GM18519 (cell line): ENCODE data around the gene BICD2.

Experiments
- ATAC-seq: cut with Tn5 transposase; IDR thresholded peaks from one replicate; pipeline ENCODE4 v1.9.1; 2021; ENCODE audit warnings: mild to moderate bottlenecking, moderate library complexity; ENCODE audit not compliant: unreplicated experiment, low FRiP score

Gene BICD2

DNA sequence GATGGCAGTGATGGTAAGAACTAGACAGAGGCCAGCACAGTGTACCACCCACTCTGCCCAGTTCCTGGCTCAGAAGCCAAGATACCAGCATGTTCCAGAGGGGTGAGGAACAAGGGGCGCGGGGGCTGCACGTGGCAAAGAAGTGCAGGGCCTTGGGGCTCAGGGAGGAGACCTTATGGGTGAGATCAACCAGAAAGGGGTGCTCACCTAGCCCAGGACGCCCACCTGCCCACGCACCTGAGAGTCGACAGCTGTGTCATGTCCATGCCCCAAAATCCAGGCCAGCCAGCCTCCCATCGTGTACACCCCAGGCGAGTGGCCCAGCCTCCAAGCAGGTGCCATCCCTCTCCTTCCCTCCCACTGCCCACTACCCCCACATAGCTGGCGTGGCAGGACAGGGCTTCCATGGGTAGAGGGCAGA is 34.9 kb downstream of the BICD2 start:
- no peak for ATAC-seq

DNA sequence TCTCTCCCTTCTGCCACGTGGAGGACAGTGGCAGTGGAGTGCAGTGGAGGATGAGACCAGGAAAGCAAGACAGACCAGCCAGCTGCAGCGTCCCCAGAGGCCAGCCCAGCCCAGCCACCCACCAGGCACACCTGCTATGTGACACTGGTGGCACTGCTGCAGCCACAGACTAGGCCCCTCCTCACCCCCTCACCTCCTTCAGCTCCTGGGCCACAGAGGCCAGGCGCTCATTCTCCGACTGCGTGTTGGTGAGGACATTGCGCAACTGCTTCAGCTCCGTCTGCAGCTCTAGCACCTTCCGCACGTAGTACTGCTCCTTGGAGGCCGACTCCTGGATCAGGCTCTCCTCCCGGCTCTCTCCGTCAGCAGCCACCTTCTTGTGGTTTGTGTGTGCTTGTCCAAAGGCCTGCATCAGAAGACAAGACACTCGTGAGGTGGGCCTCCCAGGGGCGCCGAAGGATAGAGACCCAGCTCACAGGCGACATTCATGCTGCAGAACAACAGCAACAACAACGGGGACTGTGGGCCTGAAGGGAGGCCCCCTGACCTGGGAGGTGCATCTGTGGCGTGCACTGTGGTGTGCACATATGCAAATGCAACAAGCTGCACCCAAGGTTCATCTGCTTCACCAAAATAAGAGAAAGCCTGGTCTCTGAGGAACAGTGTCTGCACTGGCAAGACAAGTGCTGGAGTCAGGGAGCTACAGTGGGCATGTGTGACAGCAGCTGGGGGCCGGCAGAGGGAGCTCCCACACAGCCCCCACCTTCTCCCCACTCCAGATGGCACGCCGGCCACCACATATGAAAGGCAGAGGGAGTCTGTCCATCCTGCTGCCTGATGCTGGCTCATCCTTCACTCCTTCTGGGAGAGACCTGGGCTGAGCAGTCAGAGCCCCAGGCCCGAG is 35.5 kb downstream of the BICD2 start:
- ATAC-seq, result peak; percentile 51

GRCh38 chr9:92727716-92728700 is 36.6 kb downstream of the BICD2 start:
- no peak for ATAC-seq

DNA sequence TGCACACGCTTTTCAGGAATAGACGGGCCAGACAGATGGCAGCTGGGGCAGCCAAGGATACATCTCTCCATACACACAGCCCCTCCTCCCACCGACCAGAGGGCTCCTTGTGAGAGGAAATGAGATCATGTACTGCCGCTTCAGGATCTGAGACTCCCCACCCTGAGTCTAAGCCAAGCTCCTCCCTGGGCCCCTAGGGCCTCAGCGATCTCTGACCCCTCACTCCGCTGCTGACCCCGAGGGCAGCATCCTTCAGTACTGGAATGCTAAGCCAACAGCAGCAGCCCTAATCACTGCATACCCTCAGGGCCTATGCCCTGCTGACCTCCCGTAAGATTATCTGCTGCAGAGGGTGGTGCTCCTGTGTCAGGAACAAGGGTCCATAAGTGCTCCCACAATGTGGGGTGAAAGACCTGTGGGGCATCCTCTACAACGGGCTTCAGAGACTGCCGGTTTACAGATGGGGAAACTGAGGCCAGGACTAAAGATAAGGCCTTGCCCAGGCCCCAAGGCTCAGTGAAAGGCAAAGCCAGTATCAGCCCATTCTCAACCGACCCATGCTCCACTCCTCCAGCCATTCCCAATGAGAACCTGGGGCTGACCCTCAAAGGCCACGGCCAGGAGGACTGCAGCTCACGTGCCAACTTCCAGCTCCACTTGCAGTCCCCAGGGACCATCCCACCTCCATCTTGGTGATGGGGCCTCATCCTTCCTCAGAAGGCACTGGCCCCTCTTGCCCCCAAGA is 37.5 kb downstream of the BICD2 start:
- no peak for ATAC-seq

- no peak for ATAC-seq
Observed at GRCh38 chr9:92726348-92726747, 38.3 kb downstream of the BICD2 start.

DNA sequence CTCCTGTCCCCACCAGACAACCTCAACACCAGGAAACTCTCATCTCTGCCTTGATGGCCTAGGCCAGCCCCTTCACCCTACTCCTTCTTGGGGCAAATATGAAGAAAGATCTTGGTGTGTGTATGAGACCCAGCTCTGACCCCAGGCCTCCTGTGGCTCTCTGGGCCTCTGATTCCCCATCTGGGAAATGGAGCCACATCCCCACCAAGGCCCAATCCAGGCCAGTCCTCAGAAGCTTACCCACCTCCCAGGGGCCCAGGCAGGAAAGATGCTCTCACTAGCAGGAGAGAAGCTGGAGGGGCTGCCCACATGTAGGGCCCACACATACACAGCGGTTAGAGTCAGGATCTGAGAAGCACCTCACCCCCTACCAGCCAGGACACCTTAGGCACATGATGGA is 38.9 kb downstream of the BICD2 start:
- no peak for ATAC-seq

- no peak for ATAC-seq
Observed at GRCh38 chr9:92725266-92725545, 39.4 kb downstream of the BICD2 start.

GRCh38 chr9:92724528-92725265 is 39.9 kb downstream of the BICD2 start:
- ATAC-seq, result no peak

DNA sequence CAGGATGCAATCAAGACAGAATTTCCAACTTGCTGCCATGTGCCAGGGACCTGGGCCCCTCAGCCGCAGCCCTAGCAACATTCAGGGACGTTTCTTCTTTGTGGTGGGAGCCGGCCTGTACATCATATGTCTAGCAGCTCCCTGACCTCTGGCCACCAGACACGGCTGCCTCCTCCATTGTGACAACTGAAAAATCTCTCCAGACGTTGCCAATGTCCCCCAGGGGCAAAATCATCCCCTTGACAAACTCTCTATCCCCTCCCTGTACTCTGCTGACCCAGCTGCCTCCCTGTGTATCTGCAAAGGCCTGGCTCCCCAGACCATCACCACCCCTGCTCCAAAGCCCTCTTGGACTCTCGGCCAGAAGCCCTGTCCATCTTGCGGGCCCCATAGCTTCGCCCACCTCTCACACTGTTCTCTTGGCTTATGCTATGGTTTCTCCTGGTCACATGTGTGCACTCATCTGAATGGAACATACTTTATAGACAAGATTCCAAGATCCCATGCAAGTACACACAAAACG is 40.8 kb downstream of the BICD2 start:
- no peak for ATAC-seq

GRCh38 chr9:92723299-92723625 is 41.4 kb downstream of the BICD2 start:
- no peak for ATAC-seq

- no peak for ATAC-seq
Observed at GRCh38 chr9:92722386-92723298, 42.0 kb downstream of the BICD2 start.

DNA sequence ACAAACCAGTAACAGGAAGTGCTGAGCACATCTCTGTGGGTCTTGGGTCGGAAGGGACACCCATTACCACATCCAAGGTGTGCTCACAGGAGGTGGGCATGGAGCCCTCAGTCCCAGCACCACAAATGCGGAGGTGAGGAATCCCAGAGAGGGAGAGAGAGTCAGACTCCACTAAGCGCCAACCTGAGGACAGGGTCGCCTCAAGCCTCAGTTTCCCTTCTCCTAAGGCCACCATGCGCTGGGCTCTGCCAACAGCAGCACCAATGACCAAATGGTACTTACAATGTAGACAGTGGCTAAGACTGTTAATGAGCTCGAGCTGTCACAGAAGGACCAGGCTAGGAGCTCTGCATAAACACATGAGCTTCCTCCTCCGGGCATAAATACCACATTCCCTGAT is 43.1 kb downstream of the BICD2 start:
- ATAC-seq, result no peak

DNA sequence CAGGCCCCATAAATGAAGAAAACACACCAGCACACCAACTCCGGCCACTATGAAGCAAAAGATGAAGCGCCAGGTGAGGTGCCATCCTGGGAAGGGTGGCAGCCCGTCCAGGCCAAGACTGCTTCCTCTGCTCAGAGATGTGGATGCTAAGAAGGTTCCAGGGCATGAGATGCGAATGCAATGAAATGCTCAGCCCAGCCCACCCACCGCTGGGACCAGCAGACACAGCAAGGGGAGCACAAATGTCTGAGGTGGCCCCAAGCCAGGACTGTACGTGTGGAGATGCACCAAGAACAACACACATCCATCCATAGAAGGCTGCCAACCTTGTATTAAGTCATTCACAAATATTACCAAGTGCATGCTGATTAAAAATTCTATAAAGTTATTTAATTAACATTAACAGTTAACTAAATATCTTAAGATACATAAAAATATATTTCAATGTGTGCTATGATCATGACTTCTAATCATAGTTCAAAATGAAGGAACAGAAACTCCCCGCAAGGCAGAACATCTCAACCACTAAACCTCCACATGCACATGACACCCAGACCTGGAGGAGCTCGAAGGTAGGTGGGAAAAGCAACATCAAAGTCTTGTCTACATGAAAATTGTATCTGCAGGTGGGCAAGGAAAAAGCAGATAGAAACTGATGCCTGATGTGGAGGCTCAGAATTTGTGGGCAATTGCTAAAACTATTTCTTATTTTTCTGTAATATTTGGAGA is 43.7 kb downstream of the BICD2 start:
- no peak for ATAC-seq

GRCh38 chr9:92720209-92720765 is 44.3 kb downstream of the BICD2 start:
- no peak for ATAC-seq

- no peak for ATAC-seq
Observed at GRCh38 chr9:92719028-92719647, 45.5 kb downstream of the BICD2 start.

GRCh38 chr9:92718086-92719001 is 46.3 kb downstream of the BICD2 start:
- ATAC-seq, result no peak
